ENCODE measurements around the gene IKZF2. TPM values are rescaled to one million over a fixed set of nuclear protein-coding genes. Genes with fewer than 3 reads are reported as not detected.
A peak's percentile ranks its signal among the peaks of the same experiment; 100 is the strongest.
"Not testable (repeated sequence)": the region's sequence is repeated elsewhere in the genome, so short reads cannot be mapped to it uniquely, and the experiment has no call there.

IKZF2 gene
- total RNA-seq, 2 experiments from 2014 or later = 12.9 to 13.0 TPM

- no peaks in the 10 kb centered on the region for H3K36me3 Mint-ChIP-seq
- no peak for DNase-seq
- no peak overlapping the region for H3K4me3 Mint-ChIP-seq
- H3K27ac Mint-ChIP-seq = no peak overlapping the region
- no peaks in the 10 kb centered on the region for H3K9me3 Mint-ChIP-seq
- peaks cover 3% of the 10 kb centered on the region for H3K27me3 Mint-ChIP-seq
- H3K4me1 Mint-ChIP-seq = peaks cover 18% of the 10 kb centered on the region
These were observed 87.3 kb downstream of the IKZF2 start for GRCh38 chr2:213064099-213064498.

- H3K4me1 Mint-ChIP-seq = peaks cover 3% of the 10 kb centered on the region
- H3K36me3 Mint-ChIP-seq = no peaks in the 10 kb centered on the region
- no peaks in the 10 kb centered on the region for H3K27me3 Mint-ChIP-seq
- H3K9me3 Mint-ChIP-seq = no peaks in the 10 kb centered on the region
- H3K27ac Mint-ChIP-seq = no peak overlapping the region
- DNase-seq = no peak
- no peak overlapping the region for H3K4me3 Mint-ChIP-seq
These were observed 93.4 kb downstream of the IKZF2 start for GRCh38 chr2:213057977-213058376.

GRCh38 chr2:213046431-213046830 lies 105.0 kb downstream of the IKZF2 start:
- no peaks in the 10 kb centered on the region for H3K27me3 Mint-ChIP-seq
- no peak overlapping the region for H3K27ac Mint-ChIP-seq
- no peaks in the 10 kb centered on the region for H3K4me1 Mint-ChIP-seq
- no peak overlapping the region for H3K4me3 Mint-ChIP-seq
- DNase-seq = no peak
- H3K36me3 Mint-ChIP-seq = peaks cover 7% of the 10 kb centered on the region
- H3K9me3 Mint-ChIP-seq = no peaks in the 10 kb centered on the region

GRCh38 chr2:213043566-213043965 lies 107.8 kb downstream of the IKZF2 start:
- H3K4me1 Mint-ChIP-seq = no peaks in the 10 kb centered on the region
- no peak overlapping the region for H3K4me3 Mint-ChIP-seq
- H3K27me3 Mint-ChIP-seq = no peaks in the 10 kb centered on the region
- H3K27ac Mint-ChIP-seq = no peak overlapping the region
- peaks cover 7% of the 10 kb centered on the region for H3K36me3 Mint-ChIP-seq
- DNase-seq = no peak
- H3K9me3 Mint-ChIP-seq = no peaks in the 10 kb centered on the region

- no peak overlapping the region for H3K4me3 Mint-ChIP-seq
- H3K4me1 Mint-ChIP-seq = peaks cover 10% of the 10 kb centered on the region
- no peaks in the 10 kb centered on the region for H3K9me3 Mint-ChIP-seq
- no peaks in the 10 kb centered on the region for H3K27me3 Mint-ChIP-seq
- H3K36me3 Mint-ChIP-seq = peaks cover 7% of the 10 kb centered on the region
- H3K27ac Mint-ChIP-seq = no peak overlapping the region
- no peak for DNase-seq
These were observed 109.2 kb downstream of the IKZF2 start for GRCh38 chr2:213042262-213042661.

GRCh38 chr2:213036836-213037235 lies 114.6 kb downstream of the IKZF2 start:
- Mint-ChIP-seq H3K9me3 (no peaks in the 10 kb centered on the region), H3K36me3 (no peaks in the 10 kb centered on the region), H3K4me1 (peaks cover 39% of the 10 kb centered on the region), H3K27me3 (peaks cover 3% of the 10 kb centered on the region), H3K4me3 (no peak overlapping the region), H3K27ac (peak overlapping the region; percentile 27)
- no peak for DNase-seq

GRCh38 chr2:213034585-213034984 lies 116.8 kb downstream of the IKZF2 start:
- H3K27ac Mint-ChIP-seq = peak overlapping the region; percentile 52
- H3K4me3 Mint-ChIP-seq = no peak overlapping the region
- no peak for DNase-seq
- H3K27me3 Mint-ChIP-seq = peaks cover 3% of the 10 kb centered on the region
- H3K9me3 Mint-ChIP-seq = no peaks in the 10 kb centered on the region
- peaks cover 42% of the 10 kb centered on the region for H3K4me1 Mint-ChIP-seq
- H3K36me3 Mint-ChIP-seq = no peaks in the 10 kb centered on the region

GRCh38 chr2:213032607-213033006 lies 118.8 kb downstream of the IKZF2 start:
- H3K4me3 Mint-ChIP-seq = no peak overlapping the region
- peaks cover 3% of the 10 kb centered on the region for H3K27me3 Mint-ChIP-seq
- H3K9me3 Mint-ChIP-seq = no peaks in the 10 kb centered on the region
- DNase-seq = no peak
- H3K36me3 Mint-ChIP-seq = no peaks in the 10 kb centered on the region
- H3K27ac Mint-ChIP-seq = no peak overlapping the region
- peaks cover 35% of the 10 kb centered on the region for H3K4me1 Mint-ChIP-seq

- Mint-ChIP-seq H3K36me3 (peaks cover 7% of the 10 kb centered on the region), H3K9me3 (peaks cover 2% of the 10 kb centered on the region), H3K27me3 (peaks cover 3% of the 10 kb centered on the region), H3K27ac (peak overlapping the region; percentile 73), H3K4me3 (no peak overlapping the region), H3K4me1 (peaks cover 23% of the 10 kb centered on the region)
- no peak for DNase-seq
These were observed 128.4 kb downstream of the IKZF2 start for GRCh38 chr2:213022987-213023386.

GRCh38 chr2:213021971-213022899 lies 129.2 kb downstream of the IKZF2 start:
- H3K4me1 Mint-ChIP-seq = peaks cover 26% of the 10 kb centered on the region
- peak overlapping the region; percentile 73 for H3K27ac Mint-ChIP-seq
- peak; percentile 9 for DNase-seq
- H3K36me3 Mint-ChIP-seq = peaks cover 11% of the 10 kb centered on the region
- peaks cover 3% of the 10 kb centered on the region for H3K9me3 Mint-ChIP-seq
- peak overlapping the region; percentile 19 for H3K4me3 Mint-ChIP-seq
- H3K27me3 Mint-ChIP-seq = peaks cover under 1% of the 10 kb centered on the region

GRCh38 chr2:213020913-213021312 lies 130.5 kb downstream of the IKZF2 start:
- H3K9me3 Mint-ChIP-seq, H3K4me3 Mint-ChIP-seq, H3K27ac Mint-ChIP-seq, H3K27me3 Mint-ChIP-seq, DNase-seq: not testable (repeated sequence)
- Mint-ChIP-seq H3K4me1 (peaks cover 36% of the 10 kb centered on the region), H3K36me3 (peaks cover 13% of the 10 kb centered on the region)

- H3K27ac Mint-ChIP-seq = no peak overlapping the region
- H3K27me3 Mint-ChIP-seq = no peaks in the 10 kb centered on the region
- no peak for DNase-seq
- H3K9me3 Mint-ChIP-seq = peaks cover 3% of the 10 kb centered on the region
- H3K4me3 Mint-ChIP-seq = no peak overlapping the region
- H3K36me3 Mint-ChIP-seq = peaks cover 13% of the 10 kb centered on the region
- peaks cover 40% of the 10 kb centered on the region for H3K4me1 Mint-ChIP-seq
These were observed 131.1 kb downstream of the IKZF2 start for GRCh38 chr2:213020268-213020667.

- Mint-ChIP-seq H3K9me3 (peaks cover 3% of the 10 kb centered on the region), H3K4me1 (peaks cover 49% of the 10 kb centered on the region), H3K27me3 (no peaks in the 10 kb centered on the region), H3K4me3 (no peak overlapping the region), H3K36me3 (peaks cover 13% of the 10 kb centered on the region), H3K27ac (no peak overlapping the region)
- no peak for DNase-seq
These were observed 132.0 kb downstream of the IKZF2 start for GRCh38 chr2:213019368-213019767.

GRCh38 chr2:213018340-213018901 lies 133.0 kb downstream of the IKZF2 start:
- no peak for DNase-seq
- Mint-ChIP-seq H3K27ac (no peak overlapping the region), H3K4me1 (peaks cover 51% of the 10 kb centered on the region), H3K27me3 (no peaks in the 10 kb centered on the region), H3K36me3 (peaks cover 13% of the 10 kb centered on the region), H3K9me3 (peaks cover 3% of the 10 kb centered on the region), H3K4me3 (no peak overlapping the region)

GRCh38 chr2:213017404-213017803 lies 134.0 kb downstream of the IKZF2 start:
- no peak overlapping the region for H3K4me3 Mint-ChIP-seq
- H3K27ac Mint-ChIP-seq = peak overlapping the region; percentile 30
- H3K4me1 Mint-ChIP-seq = peaks cover 44% of the 10 kb centered on the region
- H3K36me3 Mint-ChIP-seq = peaks cover 13% of the 10 kb centered on the region
- no peaks in the 10 kb centered on the region for H3K27me3 Mint-ChIP-seq
- DNase-seq = no peak
- H3K9me3 Mint-ChIP-seq = peaks cover 3% of the 10 kb centered on the region

GRCh38 chr2:213016984-213017351 lies 134.4 kb downstream of the IKZF2 start:
- DNase-seq = no peak
- peaks cover 3% of the 10 kb centered on the region for H3K9me3 Mint-ChIP-seq
- no peak overlapping the region for H3K4me3 Mint-ChIP-seq
- H3K4me1 Mint-ChIP-seq = peaks cover 40% of the 10 kb centered on the region
- peaks cover 13% of the 10 kb centered on the region for H3K36me3 Mint-ChIP-seq
- H3K27ac Mint-ChIP-seq = peak overlapping the region; percentile 30
- no peaks in the 10 kb centered on the region for H3K27me3 Mint-ChIP-seq

All from activated naive CD8-positive, alpha-beta T cell treated with anti-CD3 and anti-CD28 coated beads for 36 hours (primary cell).